ENCODE results near the gene VAMP1.

Gene VAMP1

GRCh38 chr12:6416596-6416995 lies 53.9 kb downstream of the VAMP1 start:
- no peak overlapping the region for H3K4me3 ChIP-seq (ENCODE audit: low read depth, low read length)
- TF ChIP-seq CTCF (IDR thresholded peaks at IDR 0.05; ENCODE audit: borderline replicate concordance, insufficient read depth, low read depth, low read length) = no peak
